GM12878 (cell line): ENCODE data around the gene NAT8L. TPM values are rescaled to one million over a fixed set of nuclear protein-coding genes. Genes with fewer than 3 reads are reported as not detected.

Experiments
- ATAC-seq: fragments of 200-7000 bp; cut with Tn5 transposase; 3 replicates; pipeline ENCODE4 v1.9.1; 2020; ENCODE audit warnings: mild to moderate bottlenecking, moderate library complexity
- BruUV-seq: library from RNA; stranded (reverse); fragments of 400-500 nt; replicated peaks from 2 replicates; lab custom pipeline; 2021; lab: Mats Ljungman, UMichigan
- CTCF ChIA-PET: fragments of 300-600 bp; sonication (Branson Sonifier 250); formaldehyde crosslinking; extraction: SDS; loops from one replicate; lab custom pipeline; 2021; ENCODE audit warnings: inconsistent platforms; lab: Yijun Ruan, JAX
- POLR2A ChIA-PET: fragments of 350-600 bp; formaldehyde crosslinking; extraction: SDS; loops from one replicate; lab custom pipeline; 2021; ENCODE audit warnings: inconsistent platforms; lab: Charles Lee
- RAD21 ChIA-PET: fragments of 300-600 bp; sonication (Branson Sonifier 250); formaldehyde crosslinking; loops from one replicate; lab custom pipeline; 2023; ENCODE audit warnings: antibody characterized with exemption; ENCODE audit not compliant: unreplicated experiment; lab: Charles Lee
- SMC1A ChIA-PET: fragments of 300-600 bp; sonication (Branson Sonifier 250); formaldehyde crosslinking; loops from one replicate; lab custom pipeline; 2023; ENCODE audit not compliant: unreplicated experiment, uncharacterized antibody; lab: Charles Lee
- DNase-seq: peaks from one replicate; pipeline ENCODE4 v3.0.0-alpha.2; 2011; ENCODE audit warnings: low read depth, low spot score
- FAIRE-seq: peaks from 3 replicates; lab custom pipeline; 2011; peaks lifted over from hg19 to GRCh38; lab: Jason Lieb, UNC
- H2AFZ ChIP-seq: 2 replicates; pipeline ENCODE4 v1.6.0; 2011; ENCODE audit warnings: low read depth, low read length, control low read depth; ENCODE audit not compliant: control insufficient read depth
- H3K27ac ChIP-seq: 2 replicates; pipeline ENCODE4 v1.5.1; 2011; ENCODE audit warnings: control low read depth; ENCODE audit not compliant: control insufficient read depth, insufficient read depth
- H3K27me3 ChIP-seq, 2 experiments: replicated peaks in 1 of 2; 2 replicates each; pipeline versions ENCODE4 v1.6.0 to v1.6.1; 2011; ENCODE audit warnings: low read length in 1 of 2; ENCODE audit not compliant: control insufficient read depth in 2 of 2, insufficient read depth in 2 of 2
- H3K36me3 ChIP-seq, 2 experiments: 2 replicates each; pipeline ENCODE4 v1.5.1; 2011; ENCODE audit warnings: low read length in 1 of 2; ENCODE audit not compliant: control insufficient read depth in 2 of 2, insufficient read depth in 2 of 2
- H3K4me1 ChIP-seq: 2 replicates; pipeline ENCODE4 v1.6.1; 2011; ENCODE audit warnings: mild to moderate bottlenecking, low read length, moderate library complexity, mixed read lengths; ENCODE audit not compliant: control insufficient read depth, insufficient read depth
- H3K4me2 ChIP-seq: 2 replicates; pipeline ENCODE4 v1.6.0; 2011; ENCODE audit warnings: control low read depth; ENCODE audit not compliant: control insufficient read depth, insufficient read depth
- H3K4me3 ChIP-seq: fragments of 200-600 bp; sonication (generic); 2 replicates; pipeline ENCODE4 v1.5.1; 2016
- H3K79me2 ChIP-seq: 2 replicates; pipeline ENCODE4 v1.6.0; 2011; ENCODE audit warnings: low read length; ENCODE audit not compliant: control insufficient read depth, insufficient read depth
- H3K9ac ChIP-seq: 2 replicates; pipeline ENCODE4 v1.8.0; 2011; ENCODE audit warnings: low read length, control low read depth, mixed read lengths; ENCODE audit not compliant: control insufficient read depth, insufficient read depth
- H3K9me3 ChIP-seq: replicated peaks from 3 replicates; pipeline ENCODE4 v1.5.1; 2011; ENCODE audit warnings: mild to moderate bottlenecking, low read length; ENCODE audit not compliant: control insufficient read depth, insufficient read depth
- H4K20me1 ChIP-seq: 2 replicates; pipeline ENCODE4 v1.6.0; 2011; ENCODE audit not compliant: control insufficient read depth, insufficient read depth
- ATF7 ChIP-seq: fragments of 450-650 bp; IDR thresholded peaks from 2 replicates; pipeline ENCODE4 v1.6.1; 2016; ENCODE audit warnings: low read depth, mild to moderate bottlenecking
- BCL3 ChIP-seq: IDR thresholded peaks from 2 replicates; pipeline ENCODE4 v1.6.1; 2011; ENCODE audit warnings: borderline replicate concordance, low read depth, mild to moderate bottlenecking, moderate library complexity, low read length; ENCODE audit not compliant: insufficient read depth, poor library complexity, severe bottlenecking
- CBX3 ChIP-seq: fragments of 200-600 bp; sonication (generic); IDR thresholded peaks from 2 replicates; pipeline ENCODE4 v1.6.1; 2016; ENCODE audit warnings: low read depth, borderline replicate concordance
- CHD2 ChIP-seq: IDR thresholded peaks from 2 replicates; pipeline ENCODE4 v1.6.1; 2011; ENCODE audit warnings: low read depth, low read length, improper control_type of control experiment, borderline replicate concordance
- E4F1 ChIP-seq: fragments of 450-650 bp; IDR thresholded peaks from 2 replicates; pipeline ENCODE4 v1.6.1; 2018; ENCODE audit warnings: borderline replicate concordance, mild to moderate bottlenecking; ENCODE audit not compliant: partially characterized antibody
- EP300 ChIP-seq, 2 experiments: fragments of 150-350 bp in 1 of 2; IDR thresholded peaks; 2 replicates each; pipeline ENCODE4 v1.6.1; 2011 to 2012; ENCODE audit warnings: low read depth in 2 of 2, low read length in 2 of 2, borderline replicate concordance in 1 of 2, improper control_type of control experiment in 1 of 2, inconsistent platforms in 1 of 2; ENCODE audit not compliant: control insufficient read depth in 1 of 2
- HDAC2 ChIP-seq: fragments of 200-600 bp; sonication (generic); IDR thresholded peaks from 2 replicates; pipeline ENCODE4 v1.6.1; 2017
- KAT2A ChIP-seq: conservative IDR thresholded peaks from 2 replicates; pipeline ENCODE4 v1.6.1; 2011; ENCODE audit warnings: low read depth, low read length; ENCODE audit not compliant: control insufficient read depth
- MEF2B ChIP-seq: fragments of 450-650 bp; IDR thresholded peaks from 2 replicates; pipeline ENCODE4 v1.6.1; 2018; ENCODE audit warnings: mild to moderate bottlenecking, moderate library complexity; ENCODE audit not compliant: partially characterized antibody, poor library complexity, severe bottlenecking
- NFYB ChIP-seq: IDR thresholded peaks from 2 replicates; pipeline ENCODE4 v1.6.1; 2011; ENCODE audit warnings: low read depth, mild to moderate bottlenecking, low read length, improper control_type of control experiment, moderate library complexity; ENCODE audit not compliant: insufficient read depth
- NR2C2 ChIP-seq: IDR thresholded peaks from 2 replicates; pipeline ENCODE4 v1.6.1; 2011; ENCODE audit warnings: borderline replicate concordance, low read depth; ENCODE audit not compliant: control insufficient read depth, insufficient read length
- PKNOX1 ChIP-seq: fragments of 450-650 bp; IDR thresholded peaks from 2 replicates; pipeline ENCODE4 v1.6.1; 2016; ENCODE audit warnings: mild to moderate bottlenecking
- POLR2A ChIP-seq: IDR thresholded peaks from 2 replicates; pipeline ENCODE4 v1.6.1; 2011; ENCODE audit warnings: low read depth, mild to moderate bottlenecking, low read length
- SIN3A ChIP-seq: IDR thresholded peaks from 2 replicates; pipeline ENCODE4 v1.6.1; 2012; ENCODE audit warnings: low read depth, low read length, improper control_type of control experiment
- TCF12 ChIP-seq: IDR thresholded peaks from 2 replicates; pipeline ENCODE4 v1.6.1; 2011; ENCODE audit warnings: low read depth, mild to moderate bottlenecking, low read length
- ZSCAN29 ChIP-seq: fragments of 450-650 bp; IDR thresholded peaks from 2 replicates; pipeline ENCODE4 v1.6.1; 2017; ENCODE audit warnings: mild to moderate bottlenecking, moderate library complexity
- WGBS: methylation state at CpG from one replicate; pipeline ENCODE4 v1.1.6; 2016; ENCODE audit warnings: low lambda C conversion rate; ENCODE audit not compliant: insufficient replicate concordance, insufficient coverage; ENCODE audit errors: missing lambda C conversion rate; 5-methylcytosine and 5-hydroxymethylcytosine counted together
- in situ Hi-C: fragments of 300-500 bp; cut with MboI; formaldehyde crosslinking; loops from 9 replicates; pipeline ENCODE4 v1.14.3; 2018; ENCODE audit warnings: mixed read lengths
- intact Hi-C: fragments of 100-400 bp; cut with micrococcal nuclease; formaldehyde crosslinking; loops from one replicate; pipeline ENCODE4 v1.14.2; 2022; ENCODE audit not compliant: unreplicated experiment
- polyA plus RNA-seq, 11 experiments: library from polyadenylated mRNA; depleted of rRNA in 4 of 11; unstranded in 6 of 11; stranded (reverse) in 5 of 11; fragments of >200 nt; fragmentation: Nextera tagmentation in 4 of 11; fragmentation: Illumina TruSeq in 1 of 11; extraction: Ambion mirVana in 4 of 11; extraction: Trizol in 1 of 11; gene quantifications; 1 replicate in 1 of 11; 2 replicates in 10 of 11; pipeline versions ENCODE4 v1.2.1 to v1.2.3, GENCODE V29; 2011 to 2016; ENCODE audit warnings: inconsistent platforms in 2 of 11, missing spikeins in 2 of 11, low read depth in 1 of 11
- total RNA-seq, 4 experiments: library from RNA; depleted of rRNA in 3 of 4; stranded (reverse); fragments of >200 nt in 3 of 4; fragmentation: Illumina TruSeq in 1 of 4; extraction: Trizol in 1 of 4; gene quantifications; 2 replicates each; pipeline versions ENCODE4 v1.2.1 to v1.2.3, GENCODE V29; 2013 to 2021

The NAT8L gene
- total and polyA plus RNA-seq, 10 of the 15 experiments (the other 5 are each of a cell fraction or from before 2014, with no cell fraction given): 0.01 to 0.31 (median 0.11) TPM; not detected in 5

DNA sequence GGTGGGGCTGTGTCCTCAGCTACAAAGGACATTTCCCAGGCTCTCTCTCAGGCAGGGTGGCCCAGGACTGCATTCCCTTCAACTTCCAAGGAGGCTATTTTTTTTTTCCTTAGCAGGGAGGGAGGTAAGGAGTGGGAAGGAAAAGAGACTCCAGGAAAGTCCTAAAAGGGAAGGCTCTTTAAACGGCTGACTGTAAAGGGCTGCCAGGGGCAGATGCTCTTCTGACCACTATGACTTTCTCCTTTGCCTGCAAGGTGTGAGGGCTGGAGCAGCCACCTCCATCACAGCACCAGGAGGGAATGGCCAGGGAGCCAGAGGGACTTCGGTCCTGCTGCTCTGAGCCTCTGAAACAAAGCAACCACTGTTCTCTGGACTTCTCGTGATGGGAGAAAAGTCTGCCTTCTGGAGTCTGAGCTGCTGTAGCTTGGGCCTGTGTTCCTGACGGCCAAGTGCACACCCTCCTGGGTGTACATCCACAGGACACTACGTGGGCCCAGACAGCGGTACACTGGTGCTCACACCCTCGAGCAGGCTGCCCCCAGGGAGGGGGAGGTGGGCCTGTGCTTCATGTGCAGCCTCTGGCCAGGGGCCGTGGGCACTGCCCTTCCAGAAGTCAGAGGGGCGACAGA lies 17.9 kb downstream of the NAT8L start (continued):
- TF ChIP-seq E4F1: no peak
- TF ChIP-seq CHD2: no peak
- no peak for TF ChIP-seq ZSCAN29
- no peak for TF ChIP-seq KAT2A

GRCh38 chr4:2077537-2078460 lies 18.7 kb downstream of the NAT8L start:
- Histone ChIP-seq H3K36me3 (no peaks in the 10 kb centered on the region), H2AFZ (no peak overlapping the region), H3K27me3 (no peaks in the 10 kb centered on the region), H3K9me3 (no peaks in the 10 kb centered on the region), H4K20me1 (no peaks in the 10 kb centered on the region), H3K27ac (no peak overlapping the region), H3K4me2 (no peak overlapping the region), H3K4me3 (no peak overlapping the region), H3K79me2 (no peaks in the 10 kb centered on the region), H3K4me1 (peaks cover 3% of the 10 kb centered on the region), H3K9ac (no peak overlapping the region)
- DNase-seq: no peak
- in situ Hi-C loops: no loop called here
- 22% methylated on average over 17 of the region's 17 CpGs for WGBS
- ATAC-seq: peak; percentile 13
- BruUV-seq: no TSS peak
- intact Hi-C loops: no loop called here
- CTCF ChIA-PET: no interaction called here
- SMC1A ChIA-PET: no interaction called here
- POLR2A ChIA-PET: interaction anchor here (1.2 kb wide), 1 partner anchor 68 kb away, joined by 3 read pairs; no protein-coding TSS in a partner anchor
- no peak for FAIRE-seq
- RAD21 ChIA-PET: interaction anchor here (0.6 kb wide), 1 partner anchor 64 kb away, joined by 3 read pairs; no protein-coding TSS in a partner anchor
- TF ChIP-seq EP300 (IDR thresholded peaks at IDR 0.05; ENCODE audit: borderline replicate concordance in 1 of 2, control insufficient read depth in 1 of 2, low read depth in 2 of 2, low read length in 2 of 2): no peak
- TF ChIP-seq SIN3A: no peak
- no peak for TF ChIP-seq POLR2A
- no peak for TF ChIP-seq NFYB
- TF ChIP-seq ATF7: no peak
- no peak for TF ChIP-seq HDAC2
- no peak for TF ChIP-seq BCL3
- no peak for TF ChIP-seq CBX3
- TF ChIP-seq PKNOX1: peak; percentile 66
- TF ChIP-seq NR2C2: no peak
- no peak for TF ChIP-seq TCF12
- TF ChIP-seq MEF2B: peak; percentile 20
